HepG2 (cell line): ENCODE measurements around the gene TBC1D32. TPM values are rescaled to one million over a fixed set of nuclear protein-coding genes. Genes with fewer than 3 reads are reported as not detected.

Experiments used
- ATAC-seq: fragments of 200-7000 bp; cut with Tn5 transposase; 3 replicates; pipeline ENCODE4 v1.9.1; 2020; ENCODE audit warnings: mild to moderate bottlenecking, moderate library complexity
- BruUV-seq: library from RNA; stranded (reverse); fragments of 400-500 nt; replicated peaks from 2 replicates; lab custom pipeline; 2021; lab: Mats Ljungman, UMichigan
- CTCF ChIA-PET: fragments of 300-600 bp; formaldehyde crosslinking; extraction: SDS; loops from one replicate; lab custom pipeline; 2021; ENCODE audit warnings: low total read pairs, inconsistent platforms, low intra/inter-chr PET ratio; lab: Yijun Ruan, JAX
- POLR2A ChIA-PET: fragments of 350-600 bp; sonication (Branson Sonifier 250); formaldehyde crosslinking; loops from one replicate; lab custom pipeline; 2020; ENCODE audit warnings: antibody characterized with exemption, inconsistent platforms; lab: Yijun Ruan, JAX
- DNase-seq: peaks from one replicate; pipeline ENCODE4 v3.0.0-alpha.2; 2015; ENCODE audit warnings: low spot score
- FAIRE-seq: peaks from 3 replicates; lab custom pipeline; 2011; peaks lifted over from hg19 to GRCh38; lab: Jason Lieb, UNC
- H2AFZ ChIP-seq: one replicate; pipeline ENCODE4 v1.6.1; 2011; ENCODE audit warnings: low read length, inconsistent platforms
- H3K27ac ChIP-seq: fragments of 300-600 bp; 3 replicates; pipeline ENCODE4 v1.8.0; 2011; ENCODE audit warnings: mixed run types, mild to moderate bottlenecking, mixed read lengths, low read length, inconsistent platforms; ENCODE audit not compliant: insufficient read depth; ENCODE audit errors: extremely low read length
- H3K27me3 ChIP-seq, 2 experiments: fragments of 200-600 bp in 1 of 2; 2 replicates in 1 of 2; 3 replicates in 1 of 2; pipeline versions ENCODE4 v1.6.0 to v1.8.0; 2011; ENCODE audit warnings: low read length in 2 of 2, mild to moderate bottlenecking in 2 of 2, moderate library complexity in 2 of 2, inconsistent platforms in 1 of 2; ENCODE audit not compliant: insufficient read depth in 2 of 2, control insufficient read depth in 1 of 2
- H3K36me3 ChIP-seq, 2 experiments: fragments of 200-600 bp in 1 of 2; replicated peaks in 1 of 2; 2 replicates in 1 of 2; 3 replicates in 1 of 2; pipeline versions ENCODE4 v1.5.1 to v1.8.0; 2011; ENCODE audit warnings: low read length in 2 of 2, inconsistent platforms in 1 of 2; ENCODE audit not compliant: insufficient read depth in 2 of 2, control insufficient read depth in 1 of 2
- H3K4me1 ChIP-seq: 2 replicates; pipeline ENCODE4 v1.5.1; 2012; ENCODE audit warnings: low read length, inconsistent platforms; ENCODE audit not compliant: insufficient read depth
- H3K4me2 ChIP-seq: 2 replicates; pipeline ENCODE4 v1.6.0; 2011; ENCODE audit warnings: low read depth, low read length, inconsistent platforms
- H3K4me3 ChIP-seq, 3 experiments: fragments of 200-600 bp in 1 of 3; sonication (generic), shearing (Covaris generic) in 1 of 3; replicated peaks in 1 of 3; 2 replicates each; pipeline ENCODE4 v1.5.1; 2011 to 2016; ENCODE audit warnings: low read length in 3 of 3, inconsistent platforms in 2 of 3, low read depth in 2 of 3, mild to moderate bottlenecking in 2 of 3, control low read depth in 1 of 3, mixed read lengths in 1 of 3; ENCODE audit not compliant: insufficient read depth in 1 of 3
- H3K79me2 ChIP-seq: one replicate; pipeline ENCODE4 v1.6.1; 2011; ENCODE audit warnings: low read length, inconsistent platforms; ENCODE audit not compliant: insufficient read depth
- H3K9ac ChIP-seq: 2 replicates; pipeline ENCODE4 v1.6.0; 2011; ENCODE audit warnings: mild to moderate bottlenecking, low read depth, low read length, inconsistent platforms; ENCODE audit not compliant: insufficient read depth
- H3K9me3 ChIP-seq: 2 replicates; pipeline ENCODE4 v1.5.1; 2012; ENCODE audit warnings: mild to moderate bottlenecking, low read length
- H4K20me1 ChIP-seq: 2 replicates; pipeline ENCODE4 v1.6.0; 2011; ENCODE audit warnings: inconsistent platforms, mild to moderate bottlenecking, low read length, moderate library complexity; ENCODE audit not compliant: insufficient read depth
- CEBPB ChIP-seq: IDR thresholded peaks from 2 replicates; pipeline ENCODE4 v1.6.1; 2011; ENCODE audit warnings: low read depth, low read length, improper control_type of control experiment, borderline replicate concordance
- GFI1 ChIP-seq: sonication (generic); formaldehyde crosslinking; IDR thresholded peaks from 2 replicates; pipeline ENCODE4 v1.5.0; 2020; ENCODE audit warnings: missing genetic modification reagents, mild to moderate bottlenecking, borderline replicate concordance
- GPBP1L1 ChIP-seq: sonication (generic); formaldehyde crosslinking; IDR thresholded peaks from 2 replicates; pipeline ENCODE4 v1.5.0; 2020; ENCODE audit warnings: mild to moderate bottlenecking, missing genetic modification reagents
- MAZ ChIP-seq, 2 experiments: sonication (generic) in 1 of 2; formaldehyde crosslinking in 1 of 2; IDR thresholded peaks; 2 replicates each; pipeline versions ENCODE4 v1.5.0 to v1.6.1; 2012 to 2020; ENCODE audit warnings: low read depth in 2 of 2, mild to moderate bottlenecking in 2 of 2, borderline replicate concordance in 1 of 2, improper control_type of control experiment in 1 of 2, low read length in 1 of 2, missing genetic modification reagents in 1 of 2, moderate library complexity in 1 of 2
- MNT ChIP-seq: fragments of 450-650 bp; IDR thresholded peaks from 2 replicates; pipeline ENCODE4 v1.6.1; 2016
- MTF2 ChIP-seq: sonication (generic); formaldehyde crosslinking; IDR thresholded peaks from 2 replicates; pipeline ENCODE4 v1.5.0; 2020; ENCODE audit warnings: missing genetic modification reagents, borderline replicate concordance
- NFE2L1 ChIP-seq: sonication (generic); formaldehyde crosslinking; IDR thresholded peaks from 2 replicates; pipeline ENCODE4 v1.4.0; 2020; ENCODE audit warnings: missing genetic modification reagents, mild to moderate bottlenecking, borderline replicate concordance
- RFX1 ChIP-seq: fragments of 450-650 bp; IDR thresholded peaks from 2 replicates; pipeline ENCODE4 v1.6.1; 2017
- ZBTB21 ChIP-seq: sonication (generic); formaldehyde crosslinking; IDR thresholded peaks from 2 replicates; pipeline ENCODE4 v1.4.0; 2020; ENCODE audit warnings: missing genetic modification reagents
- ZBTB34 ChIP-seq: sonication (generic); formaldehyde crosslinking; IDR thresholded peaks from 2 replicates; pipeline ENCODE4 v1.8.0; 2022; ENCODE audit warnings: mild to moderate bottlenecking, missing genetic modification reagents
- ZIK1 ChIP-seq: sonication (generic); formaldehyde crosslinking; IDR thresholded peaks from 2 replicates; pipeline ENCODE4 v1.5.0; 2020; ENCODE audit warnings: mild to moderate bottlenecking, low read depth, missing genetic modification reagents, borderline replicate concordance
- ZNF224 ChIP-seq: sonication (generic); formaldehyde crosslinking; IDR thresholded peaks from 2 replicates; pipeline ENCODE4 v1.5.0; 2020; ENCODE audit warnings: mild to moderate bottlenecking, missing genetic modification reagents
- ZNF430 ChIP-seq: sonication (generic); formaldehyde crosslinking; IDR thresholded peaks from 2 replicates; pipeline ENCODE4 v1.9.0; 2021; ENCODE audit warnings: mild to moderate bottlenecking, missing genetic modification reagents
- ZNF451 ChIP-seq: sonication (generic); formaldehyde crosslinking; IDR thresholded peaks from 2 replicates; pipeline ENCODE4 v1.5.0; 2020; ENCODE audit warnings: mild to moderate bottlenecking, missing genetic modification reagents
- ZNF567 ChIP-seq: sonication (generic); formaldehyde crosslinking; IDR thresholded peaks from 2 replicates; pipeline ENCODE4 v1.8.1; 2023; ENCODE audit warnings: mild to moderate bottlenecking, missing genetic modification reagents, borderline replicate concordance
- ZNF577 ChIP-seq: sonication (generic); formaldehyde crosslinking; IDR thresholded peaks from 2 replicates; pipeline ENCODE4 v1.4.0; 2020; ENCODE audit warnings: mild to moderate bottlenecking, low read depth, missing genetic modification reagents, borderline replicate concordance
- ZNF784 ChIP-seq: sonication (generic); formaldehyde crosslinking; IDR thresholded peaks from 2 replicates; pipeline ENCODE4 v1.5.1; 2020; ENCODE audit warnings: missing genetic modification reagents, mild to moderate bottlenecking, borderline replicate concordance
- WGBS: methylation state at CpG from one replicate; pipeline ENCODE4 v1.1.6; 2017; ENCODE audit warnings: low lambda C conversion rate; 5-methylcytosine and 5-hydroxymethylcytosine counted together
- in situ Hi-C: cut with HindIII; loops from 2 replicates; pipeline ENCODE4 v1.10.0; 2017; ENCODE audit warnings: low pct_unique_long_range_greater_than_20kb; ENCODE audit not compliant: extremely low pct_ligation_motif_present
- intact Hi-C: fragments of 100-400 bp; cut with micrococcal nuclease; formaldehyde crosslinking; loops from one replicate; pipeline ENCODE4 v1.10.0; 2022; ENCODE audit not compliant: unreplicated experiment
- polyA plus RNA-seq, 8 experiments: library from polyadenylated mRNA; depleted of rRNA in 3 of 8; stranded (reverse) in 7 of 8; unstranded in 1 of 8; fragments of >200 nt; fragmentation: Illumina TruSeq in 4 of 8; extraction: Trizol in 4 of 8; gene quantifications; 2 replicates each; pipeline versions ENCODE4 v1.2.1 to v1.2.3, GENCODE V29; 2011 to 2016; ENCODE audit warnings: low read depth in 4 of 8, missing spikeins in 1 of 8, mixed read lengths in 1 of 8; ENCODE audit not compliant: insufficient read depth in 1 of 8
- total RNA-seq, 5 experiments: library from RNA; depleted of rRNA; stranded (reverse); fragments of >200 nt; fragmentation: Illumina TruSeq; extraction: Trizol; gene quantifications; 2 replicates each; pipeline ENCODE4 v1.2.3, GENCODE V29; 2016; ENCODE audit warnings: low read depth in 1 of 5

Gene TBC1D32
- total and polyA plus RNA-seq, 2 of the 13 experiments (the other 11 are each of a cell fraction or from before 2014, with no cell fraction given) = 2.0 to 4.8 TPM

- ATAC-seq (no peak), DNase-seq (no peak), FAIRE-seq (no peak)
- Histone ChIP-seq H3K4me1 (no peaks in the 10 kb centered on the region), H3K9me3 (no peaks in the 10 kb centered on the region), H3K79me2 (no peaks in the 10 kb centered on the region), H3K27ac (no peak overlapping the region), H3K36me3 (no peaks in the 10 kb centered on the region), H2AFZ (no peak overlapping the region), H3K4me3 (no peak overlapping the region), H3K9ac (no peak overlapping the region), H4K20me1 (no peaks in the 10 kb centered on the region), H3K4me2 (no peak overlapping the region), H3K27me3 (no peaks in the 10 kb centered on the region)
- 4% methylated on average over 3 of the region's 3 CpGs for WGBS
- intact Hi-C loops (no loop called here), in situ Hi-C loops (no loop called here)
- no TSS peak for BruUV-seq
- TF ChIP-seq MNT (no peak), RFX1 (no peak), ZBTB34 (CRISPR knock-in tag) (no peak), GPBP1L1 (CRISPR knock-in tag) (no peak), ZNF567 (no peak), CEBPB (no peak), ZNF451 (CRISPR knock-in tag) (no peak), MTF2 (CRISPR knock-in tag) (no peak), ZIK1 (CRISPR knock-in tag) (no peak), ZNF224 (CRISPR knock-in tag) (no peak), ZBTB21 (CRISPR knock-in tag) (no peak), NFE2L1 (CRISPR knock-in tag) (no peak), ZNF430 (no peak), ZNF784 (CRISPR knock-in tag) (no peak), GFI1 (no peak), ZNF577 (no peak), MAZ (IDR thresholded peaks at IDR 0.05; ENCODE audit: borderline replicate concordance, low read depth, low read length) (no peak), MAZ (CRISPR knock-in tag; IDR thresholded peaks at IDR 0.05; ENCODE audit: low read depth) (no peak)
- POLR2A ChIA-PET = no interaction called here
- CTCF ChIA-PET = no interaction called here
These were observed 247.4 kb downstream of the TBC1D32 start for GRCh38 chr6:121086876-121087275.
